ENCODE measurements around the gene PROSER3. TPM values are rescaled to one million over a fixed set of nuclear protein-coding genes. Genes with fewer than 3 reads are reported as not detected.

PROSER3 gene
- polyA plus RNA-seq, 3 donors, result 1.8 to 14.7 (median 2.9) TPM

DNA sequence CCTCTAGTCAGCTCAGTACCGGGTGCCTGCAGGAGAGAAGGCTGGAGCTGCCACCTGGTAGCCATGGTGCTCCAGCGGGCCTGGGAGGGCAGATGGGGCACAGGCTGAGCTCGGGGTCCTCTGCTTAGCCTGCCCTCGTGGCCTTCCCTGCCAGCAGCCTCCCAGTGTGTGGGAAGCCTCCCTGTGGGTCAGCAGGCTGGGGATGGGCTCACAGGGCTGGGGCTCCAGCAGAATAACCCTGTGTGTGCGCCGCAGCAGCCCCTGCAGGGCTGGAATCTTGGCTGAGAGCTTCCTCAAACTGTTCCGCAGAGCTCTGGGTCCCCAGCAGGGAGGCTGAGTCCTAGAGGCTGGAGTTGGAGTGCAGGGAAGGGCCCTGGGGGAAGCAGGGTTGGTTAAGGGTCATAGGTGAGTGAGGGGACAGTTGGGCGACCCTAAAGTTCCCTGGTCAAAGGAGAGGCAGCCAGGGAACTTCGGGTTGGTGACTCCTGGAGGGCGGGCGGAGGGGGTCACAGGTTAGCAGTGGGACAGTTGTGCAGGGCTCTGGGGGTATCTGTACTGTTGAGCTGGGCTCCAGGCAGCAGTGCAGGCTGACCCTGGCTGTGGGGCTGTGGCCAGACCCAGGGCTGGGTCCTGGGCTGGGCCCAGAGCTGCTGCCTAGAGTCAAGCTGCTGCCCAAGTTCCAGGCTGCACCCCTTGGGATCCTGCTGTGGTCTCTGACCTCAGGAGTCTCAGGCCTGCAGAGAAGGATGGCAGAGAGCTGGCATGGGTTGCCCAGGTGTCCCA lies 31.4 kb downstream of the PROSER3 start:
- H3K4me1 Mint-ChIP-seq, result no peaks in the 10 kb centered on the region
- Histone ChIP-seq H3K4me3 (replicated peaks in 1 of 3; ENCODE audit: low read depth in 2 of 3, low read length in 3 of 3) (no peak overlapping the region), H3K36me3 (replicated peaks in 1 of 2; ENCODE audit: control insufficient read depth in 1 of 2, insufficient read depth in 2 of 2, low read length in 2 of 2) (peaks cover 7% of the 10 kb centered on the region in 2 donors), H4K20me1 (ENCODE audit: insufficient read depth, low read length) (no peaks in the 10 kb centered on the region), H3K27ac (ENCODE audit: low read depth in 1 of 2, low read length in 2 of 2) (no peak overlapping the region), H3K4me2 (replicated peaks; ENCODE audit: extremely low read depth, low read length, poor library complexity, severe bottlenecking) (no peak overlapping the region), H3K27me3 (ENCODE audit: control insufficient read depth in 2 of 2, insufficient read depth in 2 of 2, low read length in 2 of 2) (no peaks in the 10 kb centered on the region), H3K4me1 (ENCODE audit: control insufficient read depth in 1 of 2, insufficient read depth in 2 of 2, low read length in 2 of 2) (no peaks in the 10 kb centered on the region), H3K9ac (ENCODE audit: insufficient read depth, low read length, poor library complexity, severe bottlenecking) (no peak overlapping the region), H3K9me3 (replicated peaks in 1 of 2; ENCODE audit: control insufficient read depth in 1 of 2, insufficient read depth in 1 of 2, low read length in 2 of 2) (no peaks in the 10 kb centered on the region), H2AFZ (ENCODE audit: insufficient read depth, low read depth, low read length, poor library complexity, severe bottlenecking) (no peak overlapping the region), H3K79me2 (ENCODE audit: insufficient read depth, low read length) (no peaks in the 10 kb centered on the region)
- no peak for DNase-seq
- H3K36me3 Mint-ChIP-seq, result peaks cover 10 to 19% of the 10 kb centered on the region in 2 donors
- TF ChIP-seq, protein P1, sequence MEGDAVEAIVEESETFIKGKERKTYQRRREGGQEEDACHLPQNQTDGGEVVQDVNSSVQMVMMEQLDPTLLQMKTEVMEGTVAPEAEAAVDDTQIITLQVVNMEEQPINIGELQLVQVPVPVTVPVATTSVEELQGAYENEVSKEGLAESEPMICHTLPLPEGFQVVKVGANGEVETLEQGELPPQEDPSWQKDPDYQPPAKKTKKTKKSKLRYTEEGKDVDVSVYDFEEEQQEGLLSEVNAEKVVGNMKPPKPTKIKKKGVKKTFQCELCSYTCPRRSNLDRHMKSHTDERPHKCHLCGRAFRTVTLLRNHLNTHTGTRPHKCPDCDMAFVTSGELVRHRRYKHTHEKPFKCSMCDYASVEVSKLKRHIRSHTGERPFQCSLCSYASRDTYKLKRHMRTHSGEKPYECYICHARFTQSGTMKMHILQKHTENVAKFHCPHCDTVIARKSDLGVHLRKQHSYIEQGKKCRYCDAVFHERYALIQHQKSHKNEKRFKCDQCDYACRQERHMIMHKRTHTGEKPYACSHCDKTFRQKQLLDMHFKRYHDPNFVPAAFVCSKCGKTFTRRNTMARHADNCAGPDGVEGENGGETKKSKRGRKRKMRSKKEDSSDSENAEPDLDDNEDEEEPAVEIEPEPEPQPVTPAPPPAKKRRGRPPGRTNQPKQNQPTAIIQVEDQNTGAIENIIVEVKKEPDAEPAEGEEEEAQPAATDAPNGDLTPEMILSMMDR (IDR thresholded peaks at IDR 0.05), result no peak
- intact Hi-C loops (cut with micrococcal nuclease), result no loop called here
- no peaks in the 10 kb centered on the region for H3K9me3 Mint-ChIP-seq
- H3K4me3 Mint-ChIP-seq, result no peak overlapping the region
- no peak overlapping the region for H3K27ac Mint-ChIP-seq
- 90% methylated on average over 11 of the region's 11 CpGs for WGBS (ENCODE audit: insufficient coverage)
- peaks cover 2 to 10% (median 9%) of the 10 kb centered on the region in 3 donors for H3K27me3 Mint-ChIP-seq (ENCODE audit: low read depth in 3 of 3)

DNA sequence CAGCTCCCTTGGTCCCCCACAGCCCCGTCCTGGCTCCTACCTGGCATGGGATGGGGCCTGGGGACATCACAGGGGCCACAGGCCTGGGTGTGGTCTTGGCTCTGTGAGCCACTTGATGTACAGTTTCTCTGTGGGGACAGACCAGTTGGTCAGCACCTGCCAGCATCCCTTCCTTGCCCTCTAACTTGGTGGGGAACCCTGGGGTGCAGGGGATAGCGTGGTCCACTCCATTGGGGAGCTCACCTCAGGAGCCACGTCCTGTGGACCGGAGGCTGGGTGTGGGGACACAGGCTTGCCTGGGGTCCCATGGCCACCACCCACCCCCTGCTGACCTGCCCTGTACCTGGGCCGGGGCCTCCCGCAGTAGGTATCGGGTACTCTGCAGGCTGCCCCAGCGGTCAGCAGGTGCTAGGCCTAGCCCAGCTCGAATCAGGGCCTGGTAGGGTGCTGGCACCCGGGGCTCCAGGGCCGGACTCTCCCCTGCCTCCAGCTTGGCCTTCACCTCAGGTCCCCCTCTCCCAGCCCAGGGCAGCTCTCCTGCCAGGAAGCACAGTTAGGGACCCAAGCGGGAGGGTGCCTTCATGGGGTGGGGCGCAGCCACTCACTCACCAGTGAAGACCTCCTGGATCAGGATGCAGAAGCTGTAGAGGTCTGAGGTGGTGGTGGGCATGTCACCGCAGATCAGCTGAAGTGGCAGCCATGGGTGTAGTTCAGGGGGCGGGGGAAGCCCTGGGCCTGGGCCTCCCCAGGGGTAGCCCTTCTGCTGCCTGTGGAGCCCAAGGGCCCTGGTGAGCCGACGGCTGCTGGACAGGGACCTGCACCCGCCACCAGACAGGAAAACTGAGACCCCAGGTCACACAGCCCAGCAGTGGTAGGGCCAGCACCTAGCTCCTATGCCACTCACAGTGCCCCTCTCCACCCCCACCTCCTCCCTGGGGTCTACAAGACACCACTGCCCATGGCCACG lies 32.3 kb downstream of the PROSER3 start:
- Histone ChIP-seq H3K9me3 (replicated peaks in 1 of 2; ENCODE audit: control insufficient read depth in 1 of 2, insufficient read depth in 1 of 2, low read length in 2 of 2) (no peaks in the 10 kb centered on the region), H3K9ac (ENCODE audit: insufficient read depth, low read length, poor library complexity, severe bottlenecking) (no peak overlapping the region), H3K4me3 (replicated peaks in 1 of 3; ENCODE audit: low read depth in 2 of 3, low read length in 3 of 3) (no peak overlapping the region), H3K27ac (ENCODE audit: low read depth in 1 of 2, low read length in 2 of 2) (no peak overlapping the region), H3K4me2 (replicated peaks; ENCODE audit: extremely low read depth, low read length, poor library complexity, severe bottlenecking) (no peak overlapping the region), H3K79me2 (ENCODE audit: insufficient read depth, low read length) (no peaks in the 10 kb centered on the region), H4K20me1 (ENCODE audit: insufficient read depth, low read length) (no peaks in the 10 kb centered on the region), H2AFZ (ENCODE audit: insufficient read depth, low read depth, low read length, poor library complexity, severe bottlenecking) (no peak overlapping the region), H3K4me1 (ENCODE audit: control insufficient read depth in 1 of 2, insufficient read depth in 2 of 2, low read length in 2 of 2) (no peaks in the 10 kb centered on the region), H3K27me3 (ENCODE audit: control insufficient read depth in 2 of 2, insufficient read depth in 2 of 2, low read length in 2 of 2) (no peaks in the 10 kb centered on the region), H3K36me3 (replicated peaks in 1 of 2; ENCODE audit: control insufficient read depth in 1 of 2, insufficient read depth in 2 of 2, low read length in 2 of 2) (peaks cover 7% of the 10 kb centered on the region in 2 donors)
- Mint-ChIP-seq H3K27me3 (ENCODE audit: low read depth in 3 of 3) (peaks cover 3 to 12% (median 9%) of the 10 kb centered on the region in 3 donors), H3K27ac (no peak overlapping the region), H3K9me3 (no peaks in the 10 kb centered on the region), H3K4me1 (no peaks in the 10 kb centered on the region), H3K36me3 (peaks cover 8 to 15% of the 10 kb centered on the region in 2 donors), H3K4me3 (no peak overlapping the region)
- DNase-seq, result peak in 1 of 3 donors; percentile 2
- TF ChIP-seq, protein P1 (IDR thresholded peaks at IDR 0.05), result no peak
- 94% methylated on average over 13 of the region's 19 CpGs for WGBS (ENCODE audit: insufficient coverage)
- intact Hi-C loops (cut with micrococcal nuclease), result no loop called here

Data from CD14-positive monocyte (primary cell).